ENCODE measurements around the gene ANKLE2. TPM values are rescaled to one million over a fixed set of nuclear protein-coding genes. Genes with fewer than 3 reads are reported as not detected.
"Not testable (repeated sequence)": the region's sequence is repeated elsewhere in the genome, so short reads cannot be mapped to it uniquely, and the experiment has no call there.

ANKLE2 gene
- total RNA-seq, 2 experiments from 2014 or later: 86.6 to 95.5 TPM

DNA sequence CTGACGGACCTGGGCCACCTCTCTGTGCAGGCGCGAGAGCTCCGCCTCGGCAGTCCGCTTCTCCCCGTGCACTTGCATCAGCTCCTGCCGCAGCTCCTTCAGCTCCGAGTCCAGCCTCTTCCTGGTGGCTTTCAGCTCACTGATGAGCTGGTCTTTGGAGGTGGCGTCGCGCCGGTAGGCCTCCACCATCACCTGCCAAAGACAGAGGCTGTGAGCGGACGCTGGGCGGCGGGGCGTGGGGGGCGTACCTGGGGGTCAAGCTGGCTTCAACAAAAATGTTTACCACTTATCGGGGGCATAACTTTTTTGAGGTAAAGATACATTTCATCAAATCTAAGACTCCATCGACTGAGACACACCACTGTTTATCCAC, 27.5 kb upstream of the ANKLE2 start:
- Mint-ChIP-seq H3K27ac (peak overlapping the region; percentile 36), H3K4me3 (no peak overlapping the region), H3K4me1 (no peaks in the 10 kb centered on the region), H3K36me3 (ENCODE audit: low read depth) (peaks cover 61% of the 10 kb centered on the region), H3K27me3 (no peaks in the 10 kb centered on the region), H3K9me3 (no peaks in the 10 kb centered on the region)
- POLR2A ChIA-PET: no interaction called here
- CTCF ChIA-PET: no interaction called here
- DNase-seq: no peak

DNA sequence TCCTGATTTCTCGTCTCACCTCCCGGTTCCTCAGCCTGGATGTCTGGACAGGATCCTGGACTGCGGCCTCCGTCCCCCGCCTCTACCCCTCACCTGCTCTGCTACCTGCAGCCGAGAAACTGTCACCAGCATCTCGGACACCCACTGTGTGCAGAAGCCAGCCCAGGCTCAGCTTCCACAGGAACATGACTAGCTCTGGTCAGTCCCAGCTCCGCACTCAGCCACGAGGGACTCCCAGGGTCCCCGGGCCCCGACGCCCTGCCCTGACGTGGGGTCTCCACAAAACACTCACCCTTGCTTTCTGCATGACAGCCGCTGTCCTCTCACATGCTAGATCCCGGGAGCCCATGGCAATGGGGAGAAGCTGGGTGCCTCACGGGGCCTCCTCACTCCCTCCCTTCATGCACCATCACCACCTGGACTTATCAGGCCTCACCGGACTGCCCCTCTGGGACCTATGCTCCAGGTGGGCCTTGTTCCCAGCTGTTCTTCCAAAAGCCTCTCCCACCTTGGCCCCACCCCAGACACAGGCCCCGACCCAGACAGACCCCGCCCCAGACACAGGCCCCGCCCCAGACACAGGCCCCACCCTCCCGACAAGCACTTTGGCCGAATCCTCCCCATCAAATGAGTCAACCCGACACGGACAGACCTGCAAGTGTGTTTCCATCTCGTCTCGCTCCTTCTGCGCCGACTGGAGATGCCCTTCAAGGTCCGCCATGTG, 26.9 kb upstream of the ANKLE2 start:
- H3K27ac Mint-ChIP-seq: peak overlapping the region; percentile 36
- no peak overlapping the region for H3K4me3 Mint-ChIP-seq
- POLR2A ChIA-PET: no interaction called here
- H3K9me3 Mint-ChIP-seq: no peaks in the 10 kb centered on the region
- no peaks in the 10 kb centered on the region for H3K27me3 Mint-ChIP-seq
- H3K4me1 Mint-ChIP-seq: no peaks in the 10 kb centered on the region
- H3K36me3 Mint-ChIP-seq (ENCODE audit: low read depth): peaks cover 58% of the 10 kb centered on the region
- DNase-seq: no peak
- CTCF ChIA-PET: no interaction called here

DNA sequence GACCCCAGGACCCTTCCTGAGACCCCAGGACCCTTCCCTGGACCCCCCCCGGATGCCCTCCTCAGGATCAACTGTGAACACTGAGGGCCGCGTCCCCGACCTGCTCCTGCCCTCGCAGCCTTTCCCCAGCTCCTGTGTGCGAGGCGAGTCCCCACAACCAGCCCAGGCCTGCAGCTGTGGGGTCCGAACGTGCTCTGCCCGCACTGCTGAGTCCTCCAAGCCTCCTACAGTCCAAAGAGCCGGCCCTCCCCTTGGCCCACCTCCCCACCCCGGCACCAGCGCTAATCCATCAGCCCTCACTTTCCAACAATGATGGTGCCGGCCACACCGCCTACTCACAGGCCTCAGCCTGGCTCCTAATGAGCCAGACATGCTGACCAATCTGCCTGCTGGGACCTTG, 26.2 kb upstream of the ANKLE2 start:
- POLR2A ChIA-PET: no interaction called here
- H3K27ac Mint-ChIP-seq: no peak overlapping the region
- H3K4me3 Mint-ChIP-seq: no peak overlapping the region
- H3K4me1 Mint-ChIP-seq: no peaks in the 10 kb centered on the region
- no peak for DNase-seq
- H3K9me3 Mint-ChIP-seq: no peaks in the 10 kb centered on the region
- CTCF ChIA-PET: no interaction called here
- peaks cover 62% of the 10 kb centered on the region for H3K36me3 Mint-ChIP-seq (ENCODE audit: low read depth)
- no peaks in the 10 kb centered on the region for H3K27me3 Mint-ChIP-seq

DNA sequence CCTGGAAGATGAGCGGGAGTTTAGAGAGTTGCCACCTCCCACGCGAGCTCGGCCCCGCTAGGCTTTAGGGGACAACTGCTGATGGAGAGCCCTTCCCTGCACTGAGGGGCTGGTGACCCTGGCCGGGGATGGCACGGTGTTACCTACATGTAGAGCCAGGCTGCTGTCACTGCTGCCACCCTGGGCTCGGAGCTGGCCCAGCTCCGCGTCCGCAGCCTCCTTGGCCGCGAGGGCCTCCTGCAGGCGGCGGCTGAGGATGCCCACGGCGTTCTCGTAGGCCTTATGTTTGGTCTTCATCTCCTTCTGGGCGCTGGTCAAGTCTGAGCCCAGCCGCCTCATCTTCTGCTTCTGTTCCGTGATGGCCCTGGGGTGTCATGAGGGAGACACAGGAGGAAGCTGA, 24.6 kb upstream of the ANKLE2 start:
- Mint-ChIP-seq H3K9me3 (no peaks in the 10 kb centered on the region), H3K4me1 (no peaks in the 10 kb centered on the region), H3K36me3 (ENCODE audit: low read depth) (peaks cover 58% of the 10 kb centered on the region), H3K27me3 (no peaks in the 10 kb centered on the region), H3K27ac (no peak overlapping the region), H3K4me3 (no peak overlapping the region)
- ChIA-PET POLR2A (no interaction called here), CTCF (no interaction called here)
- DNase-seq: no peak

DNA sequence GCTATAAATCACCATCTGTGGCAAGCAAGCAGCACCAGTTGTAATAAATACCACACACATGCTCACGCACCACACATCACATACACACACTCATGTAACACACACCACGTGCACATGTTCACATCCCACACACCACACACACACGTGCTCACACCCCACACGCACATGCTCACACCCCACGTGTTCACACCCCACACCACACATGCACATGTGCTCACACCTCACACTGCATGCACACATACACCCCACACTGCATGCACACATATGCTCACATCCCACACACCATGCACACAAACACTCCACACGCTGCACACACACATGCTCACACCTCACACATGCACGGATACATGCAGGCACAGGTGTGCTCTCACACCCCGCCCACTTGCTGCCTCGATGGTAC, 22.9 kb upstream of the ANKLE2 start:
- peaks cover 65% of the 10 kb centered on the region for H3K36me3 Mint-ChIP-seq (ENCODE audit: low read depth)
- no peaks in the 10 kb centered on the region for H3K27me3 Mint-ChIP-seq
- H3K27ac Mint-ChIP-seq: peak overlapping the region; percentile 3

DNA sequence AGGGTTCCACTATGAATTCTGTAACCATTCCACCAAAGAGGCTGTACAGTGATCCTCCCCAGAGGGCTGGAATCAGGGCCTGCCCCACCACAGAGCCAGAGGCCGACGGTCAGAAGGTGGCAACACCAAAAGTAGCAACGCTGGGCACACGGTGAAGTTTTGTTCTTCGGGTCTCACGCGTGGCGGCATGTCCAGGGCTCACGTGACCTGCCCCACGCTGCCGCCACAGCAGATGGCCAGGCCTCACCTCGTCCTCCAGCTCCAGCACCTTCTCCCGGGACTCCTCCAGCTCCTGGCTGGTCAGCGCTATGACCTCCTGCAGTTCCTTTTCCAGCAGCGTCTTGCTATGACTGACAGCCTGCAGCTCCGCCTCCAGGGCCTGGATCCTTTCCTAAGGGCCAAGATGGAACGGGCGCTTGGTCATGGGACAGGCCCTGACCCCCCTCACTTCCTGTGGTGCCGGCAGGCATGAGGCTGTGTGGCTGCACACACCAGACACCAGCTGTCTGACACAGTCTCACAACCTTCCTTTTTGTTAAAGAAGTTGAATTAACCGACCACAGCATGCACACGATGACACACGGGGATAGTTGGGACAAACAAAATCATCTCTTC, 22.4 kb upstream of the ANKLE2 start:
- H3K4me1 Mint-ChIP-seq: no peaks in the 10 kb centered on the region
- CTCF ChIA-PET: interaction anchor here (0.6 kb wide), 1 partner anchor 11 kb away, joined by 3 read pairs; no protein-coding TSS in a partner anchor
- no peaks in the 10 kb centered on the region for H3K27me3 Mint-ChIP-seq
- H3K27ac Mint-ChIP-seq: no peak overlapping the region
- H3K36me3 Mint-ChIP-seq (ENCODE audit: low read depth): peaks cover 61% of the 10 kb centered on the region
- no peak overlapping the region for H3K4me3 Mint-ChIP-seq
- POLR2A ChIA-PET: interaction anchor here (0.7 kb wide), 1 partner anchor 10 kb away, joined by 3 read pairs; no protein-coding TSS in a partner anchor
- no peaks in the 10 kb centered on the region for H3K9me3 Mint-ChIP-seq
- DNase-seq: no peak

More for the DNA sequence above, 22.9 kb upstream of the ANKLE2 start:
- CTCF ChIA-PET: no interaction called here
- Mint-ChIP-seq H3K9me3 (no peaks in the 10 kb centered on the region), H3K4me1 (no peaks in the 10 kb centered on the region), H3K4me3 (no peak overlapping the region)
- DNase-seq: no peak
- POLR2A ChIA-PET: no interaction called here

DNA sequence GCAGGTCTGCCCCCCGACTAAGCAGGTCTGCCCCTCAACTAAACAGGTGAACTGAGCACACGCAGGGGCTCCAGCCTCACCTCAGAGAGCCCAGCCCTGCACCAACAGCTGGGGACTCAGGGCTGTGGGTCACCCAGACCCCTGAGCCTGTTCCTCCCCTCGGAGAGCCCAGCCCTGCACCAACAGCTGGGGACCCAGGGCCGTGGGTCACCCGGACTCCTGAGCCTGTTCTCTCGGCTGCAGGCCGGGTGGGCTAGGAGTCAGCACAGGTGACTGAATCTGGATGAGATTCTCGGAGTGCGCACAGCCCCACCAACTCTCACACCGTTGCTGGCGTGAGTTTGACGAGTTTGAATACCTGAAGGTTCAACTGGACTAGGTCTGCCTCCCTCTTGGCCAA, 20.3 kb upstream of the ANKLE2 start:
- peaks cover 56% of the 10 kb centered on the region for H3K36me3 Mint-ChIP-seq (ENCODE audit: low read depth)
- H3K27ac Mint-ChIP-seq: no peak overlapping the region
- no peaks in the 10 kb centered on the region for H3K27me3 Mint-ChIP-seq
- POLR2A ChIA-PET: no interaction called here
- H3K4me3 Mint-ChIP-seq: no peak overlapping the region
- DNase-seq: no peak
- CTCF ChIA-PET: no interaction called here
- H3K4me1 Mint-ChIP-seq: no peaks in the 10 kb centered on the region
- no peaks in the 10 kb centered on the region for H3K9me3 Mint-ChIP-seq

DNA sequence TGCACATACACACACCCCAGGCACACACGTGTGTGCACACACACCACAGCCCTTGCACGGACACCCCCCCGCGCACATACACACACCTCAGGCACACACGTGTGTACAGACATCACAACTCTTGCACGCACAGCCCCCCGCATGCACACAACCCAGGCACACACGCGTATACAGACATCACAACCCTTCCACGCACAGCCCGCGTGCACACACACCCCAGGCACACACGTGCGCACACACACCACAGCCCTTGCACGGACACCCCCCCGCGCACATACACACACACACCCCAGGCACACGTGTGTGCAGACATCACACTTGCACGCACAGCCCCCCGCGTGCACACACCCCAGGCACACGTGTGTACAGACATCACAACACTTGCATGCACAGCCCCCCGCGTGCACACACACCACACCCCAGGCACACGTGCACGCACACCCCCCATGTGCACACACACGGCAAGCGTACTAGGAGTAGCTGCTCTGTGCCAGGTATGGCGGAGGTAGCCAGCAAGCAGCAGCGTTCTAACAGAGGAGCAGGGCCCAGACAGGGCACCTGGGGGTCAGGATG, 18.2 kb upstream of the ANKLE2 start:
- H3K27me3 Mint-ChIP-seq: no peaks in the 10 kb centered on the region
- H3K9me3 Mint-ChIP-seq: no peaks in the 10 kb centered on the region
- H3K36me3 Mint-ChIP-seq (ENCODE audit: low read depth): peaks cover 53% of the 10 kb centered on the region
- H3K4me3 Mint-ChIP-seq: no peak overlapping the region
- POLR2A ChIA-PET: no interaction called here
- no peak overlapping the region for H3K27ac Mint-ChIP-seq
- H3K4me1 Mint-ChIP-seq: peaks cover 3% of the 10 kb centered on the region
- CTCF ChIA-PET: no interaction called here
- no peak for DNase-seq

DNA sequence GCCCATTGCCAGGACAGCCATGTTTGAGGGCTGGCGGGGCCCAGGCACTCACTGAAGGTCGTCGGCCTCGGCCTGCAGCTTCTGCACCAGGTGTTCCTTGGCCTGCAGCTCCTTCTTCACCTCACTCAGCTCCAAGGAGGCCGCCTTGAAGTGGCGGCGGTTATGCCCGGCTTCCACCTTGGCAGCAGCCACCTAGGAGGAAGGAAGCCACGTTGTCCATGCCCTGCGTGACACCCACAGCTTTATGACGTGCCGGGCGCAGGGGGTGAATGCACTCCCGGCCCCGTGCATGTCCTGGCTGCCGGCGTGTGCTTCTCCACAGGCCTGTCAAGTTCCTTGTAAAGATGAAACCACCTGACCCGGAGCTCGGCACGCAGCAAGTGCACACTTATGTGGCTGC, 16.0 kb upstream of the ANKLE2 start:
- CTCF ChIA-PET: no interaction called here

DNA sequence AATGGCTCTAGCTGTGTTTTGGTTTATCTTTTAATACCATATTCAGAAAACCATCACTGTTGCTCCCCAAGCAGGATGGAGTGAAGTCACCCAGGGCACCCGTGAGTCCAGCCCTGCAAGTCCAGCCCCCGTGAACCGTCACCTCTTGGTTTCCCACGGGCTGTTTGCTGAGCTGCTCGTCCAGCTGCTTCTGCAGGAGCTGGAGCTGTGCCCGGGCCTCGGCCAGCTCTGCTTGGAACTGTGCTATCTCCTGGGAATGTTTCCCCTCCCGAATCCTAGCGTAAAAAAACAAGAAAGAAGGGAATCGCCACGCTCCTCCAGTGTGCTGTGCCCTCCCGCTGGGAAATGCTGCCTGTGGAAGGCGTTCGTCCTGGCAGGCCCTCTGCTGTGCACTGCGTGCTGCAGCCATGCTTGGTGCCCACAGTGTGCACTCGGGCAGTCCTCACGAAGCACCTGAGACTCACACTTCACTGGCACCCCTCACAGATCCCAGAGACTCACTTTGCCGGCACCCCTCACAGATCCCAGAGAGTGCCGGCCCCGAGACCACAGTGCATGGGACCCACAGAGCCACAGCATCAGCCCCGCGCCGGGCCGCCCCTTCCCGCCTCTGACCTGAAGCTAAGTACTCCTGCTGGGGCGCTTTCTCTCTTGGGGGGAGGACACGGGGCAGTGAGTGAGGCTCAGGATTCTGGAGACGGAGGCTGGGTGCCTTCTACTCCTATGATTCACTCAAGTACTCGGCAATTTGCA, 15.4 kb upstream of the ANKLE2 start:
- Mint-ChIP-seq H3K27ac (peak overlapping the region; percentile 74), H3K4me1 (peaks cover 20% of the 10 kb centered on the region), H3K36me3 (ENCODE audit: low read depth) (peaks cover 53% of the 10 kb centered on the region), H3K4me3 (no peak overlapping the region), H3K27me3 (no peaks in the 10 kb centered on the region), H3K9me3 (no peaks in the 10 kb centered on the region)
- no peak for DNase-seq
- ChIA-PET CTCF (no interaction called here), POLR2A (no interaction called here)

More for the DNA sequence above, 16.0 kb upstream of the ANKLE2 start:
- H3K4me1 Mint-ChIP-seq: peaks cover 17% of the 10 kb centered on the region
- peaks cover 50% of the 10 kb centered on the region for H3K36me3 Mint-ChIP-seq (ENCODE audit: low read depth)
- no peak overlapping the region for H3K27ac Mint-ChIP-seq
- POLR2A ChIA-PET: no interaction called here
- H3K4me3 Mint-ChIP-seq: no peak overlapping the region
- H3K27me3 Mint-ChIP-seq: no peaks in the 10 kb centered on the region
- H3K9me3 Mint-ChIP-seq: no peaks in the 10 kb centered on the region
- no peak for DNase-seq

DNA sequence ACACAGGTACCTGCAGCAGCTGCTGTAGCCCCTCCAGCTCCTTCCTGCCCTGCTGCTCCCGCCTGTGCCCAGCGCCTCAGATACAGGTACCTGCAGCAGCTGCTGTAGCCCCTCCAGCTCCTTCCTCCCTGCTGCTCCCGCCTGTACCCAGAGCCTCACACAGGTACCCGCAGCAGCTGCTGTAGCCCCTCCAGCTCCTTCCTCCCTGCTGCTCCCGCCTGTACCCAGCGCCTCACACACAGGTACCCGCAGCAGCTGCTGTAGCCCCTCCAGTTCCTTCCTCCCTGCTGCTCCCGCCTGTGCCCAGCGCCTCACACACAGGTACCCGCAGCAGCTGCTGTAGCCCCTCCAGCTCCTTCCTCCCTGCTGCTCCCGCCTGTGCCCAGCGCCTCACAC, 14.6 kb upstream of the ANKLE2 start:
- H3K9me3 Mint-ChIP-seq, H3K27ac Mint-ChIP-seq, H3K4me3 Mint-ChIP-seq, H3K27me3 Mint-ChIP-seq, CTCF ChIA-PET, POLR2A ChIA-PET, DNase-seq: not testable (repeated sequence)
- Mint-ChIP-seq H3K4me1 (peaks cover 28% of the 10 kb centered on the region), H3K36me3 (ENCODE audit: low read depth) (peaks cover 54% of the 10 kb centered on the region)

DNA sequence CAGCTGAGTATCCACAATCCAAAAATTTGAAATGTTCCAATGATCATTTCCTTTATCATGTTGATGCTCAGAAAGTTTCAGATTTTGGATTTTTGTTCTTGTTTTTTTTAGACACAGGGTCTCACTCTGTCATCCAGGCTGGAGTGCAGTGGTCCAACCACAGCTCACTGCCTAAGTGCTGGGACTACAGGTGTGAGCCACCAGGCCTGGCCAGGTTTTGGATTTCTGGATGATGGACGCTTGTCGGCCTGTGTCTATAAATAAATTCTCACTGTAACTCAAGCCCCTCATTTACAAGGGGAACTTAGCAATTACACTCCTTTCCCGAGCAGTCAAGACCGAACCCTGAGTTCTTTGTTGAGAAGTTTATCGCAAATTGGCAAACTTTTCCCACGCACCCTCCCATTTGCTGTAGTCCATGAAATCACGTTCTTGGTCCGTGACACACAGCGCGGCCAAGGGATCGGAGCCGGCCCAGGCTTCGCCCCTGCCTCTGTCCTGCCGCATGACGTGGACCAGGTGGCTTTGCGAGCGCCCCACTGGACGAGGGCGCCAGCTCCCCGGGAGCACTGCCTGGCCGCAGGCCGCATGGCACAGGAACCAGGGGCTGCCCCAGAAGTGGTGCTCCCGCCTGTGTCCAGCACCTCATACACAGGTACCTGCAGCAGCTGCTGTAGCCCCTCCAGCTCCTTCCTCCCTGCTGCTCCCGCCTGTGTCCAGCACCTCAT, 14.0 kb upstream of the ANKLE2 start:
- Mint-ChIP-seq H3K27ac (no peak overlapping the region), H3K4me1 (peaks cover 31% of the 10 kb centered on the region), H3K4me3 (no peak overlapping the region), H3K27me3 (no peaks in the 10 kb centered on the region), H3K9me3 (no peaks in the 10 kb centered on the region), H3K36me3 (ENCODE audit: low read depth) (peaks cover 54% of the 10 kb centered on the region)
- POLR2A ChIA-PET: no interaction called here
- DNase-seq: no peak
- CTCF ChIA-PET: no interaction called here

All from activated CD4-positive, alpha-beta T cell treated with anti-CD3 and anti-CD28 coated beads, Interleukin-2, amount 10 ng/mL, durations not matched to agents 7 days and 5 days (primary cell).